A673 (cell line): Measurements from ENCODE around the gene COIL. TPM values are rescaled to one million over a fixed set of nuclear protein-coding genes. Genes with fewer than 3 reads are reported as not detected.

ENCODE experiments used
- BruUV-seq: library from RNA; stranded (reverse); fragments of 400-500 nt; replicated peaks from 2 replicates; lab custom pipeline; 2021; lab: Mats Ljungman, UMichigan
- CTCF ChIA-PET: fragments of 300-600 bp; sonication (Branson Sonifier 250); formaldehyde crosslinking; loops from one replicate; lab custom pipeline; 2022; ENCODE audit warnings: antibody characterized with exemption; lab: Charles Lee
- POLR2A ChIA-PET: fragments of 300-600 bp; sonication (Branson Sonifier 250); formaldehyde crosslinking; loops from one replicate; lab custom pipeline; 2022; ENCODE audit warnings: antibody characterized with exemption; ENCODE audit not compliant: low non-redundant PET; lab: Charles Lee
- DNase-seq: peaks from one replicate; pipeline ENCODE4 v3.0.0-alpha.2; 2015; ENCODE audit warnings: low spot score
- H3K27ac ChIP-seq: fragments of 200-600 bp; sonication (generic); 2 replicates; pipeline ENCODE4 v1.5.1; 2016; ENCODE audit warnings: mixed run types, low read depth, mild to moderate bottlenecking, mixed read lengths, antibody characterized with exemption, low read length; ENCODE audit not compliant: poor library complexity, severe bottlenecking
- H3K27me3 ChIP-seq: fragments of 200-600 bp; sonication (generic); replicated peaks from 2 replicates; pipeline ENCODE4 v1.6.1; 2017; ENCODE audit warnings: mixed run types, low read depth, mild to moderate bottlenecking, mixed read lengths, antibody characterized with exemption, low read length; ENCODE audit not compliant: insufficient read depth, poor library complexity
- H3K36me3 ChIP-seq: fragments of 200-600 bp; sonication (generic); 2 replicates; pipeline ENCODE4 v1.6.1; 2016; ENCODE audit warnings: mixed run types, mild to moderate bottlenecking, mixed read lengths, antibody characterized with exemption, low read length; ENCODE audit not compliant: insufficient read depth, poor library complexity, severe bottlenecking
- H3K4me1 ChIP-seq: fragments of 200-600 bp; sonication (generic); 2 replicates; pipeline ENCODE4 v1.6.1; 2017; ENCODE audit warnings: mixed run types, mild to moderate bottlenecking, mixed read lengths, antibody characterized with exemption, low read length; ENCODE audit not compliant: insufficient read depth, poor library complexity, severe bottlenecking
- H3K4me3 ChIP-seq: fragments of 200-600 bp; sonication (generic); 2 replicates; pipeline ENCODE4 v1.5.1; 2016; ENCODE audit warnings: low read depth, mixed run types, mild to moderate bottlenecking, mixed read lengths, low read length; ENCODE audit not compliant: poor library complexity, severe bottlenecking
- H3K9me3 ChIP-seq: fragments of 200-600 bp; sonication (generic); 2 replicates; pipeline ENCODE4 v1.6.1; 2016; ENCODE audit warnings: mixed run types, low read depth, mild to moderate bottlenecking, mixed read lengths, antibody characterized with exemption, low read length; ENCODE audit not compliant: poor library complexity, severe bottlenecking
- CTCF ChIP-seq: fragments of 300-800, 200-600 bp; sonication (generic); conservative IDR thresholded peaks from 2 replicates; pipeline ENCODE4 v1.5.1; 2017; ENCODE audit warnings: low read depth, mild to moderate bottlenecking, antibody characterized with exemption, low read length, moderate library complexity, mixed read lengths
- EZH2 ChIP-seq: fragments of 200-600 bp; sonication (generic); IDR thresholded peaks from 2 replicates; pipeline ENCODE4 v1.6.1; 2017; ENCODE audit warnings: borderline replicate concordance, low read depth, mild to moderate bottlenecking, mixed read lengths, antibody characterized with exemption, low read length; ENCODE audit not compliant: poor library complexity, severe bottlenecking
- intact Hi-C: fragments of 100-400 bp; cut with micrococcal nuclease; formaldehyde crosslinking; loops from one replicate; pipeline ENCODE4 v1.10.0; 2022; ENCODE audit not compliant: unreplicated experiment
- total RNA-seq: library from RNA; stranded (reverse); gene quantifications from 2 replicates; pipeline ENCODE4 v1.2.3, GENCODE V29; 2021

The COIL gene
- total RNA-seq, 1 experiment from 2014 or later: 23.2 TPM

- Histone ChIP-seq H3K4me1 (no peaks in the 10 kb centered on the region), H3K9me3 (no peaks in the 10 kb centered on the region), H3K27me3 (no peaks in the 10 kb centered on the region), H3K36me3 (peaks cover 29% of the 10 kb centered on the region), H3K4me3 (no peak overlapping the region), H3K27ac (no peak overlapping the region)
- no peak for DNase-seq
- TF ChIP-seq CTCF (no peak), EZH2 (no peak)
- CTCF ChIA-PET: no interaction called here
- BruUV-seq: no TSS peak
- POLR2A ChIA-PET: no interaction called here
- intact Hi-C loops: no loop called here
Measured at GRCh38 chr17:56894859-56895455, 65.9 kb downstream of the COIL start.

- Histone ChIP-seq H3K36me3 (peaks cover 25% of the 10 kb centered on the region), H3K27ac (no peak overlapping the region), H3K27me3 (no peaks in the 10 kb centered on the region), H3K4me1 (no peaks in the 10 kb centered on the region), H3K4me3 (no peak overlapping the region), H3K9me3 (peaks cover under 1% of the 10 kb centered on the region)
- ChIA-PET CTCF (no interaction called here), POLR2A (no interaction called here)
- intact Hi-C loops: no loop called here
- TF ChIP-seq CTCF (no peak), EZH2 (no peak)
- DNase-seq: no peak
- BruUV-seq: no TSS peak
Measured at GRCh38 chr17:56893503-56893902, 67.3 kb downstream of the COIL start.

- Histone ChIP-seq H3K27me3 (no peaks in the 10 kb centered on the region), H3K4me3 (no peak overlapping the region), H3K36me3 (peaks cover 25% of the 10 kb centered on the region), H3K9me3 (peaks cover 10% of the 10 kb centered on the region), H3K4me1 (no peaks in the 10 kb centered on the region), H3K27ac (no peak overlapping the region)
- TF ChIP-seq EZH2 (no peak), CTCF (no peak)
- DNase-seq: no peak
- intact Hi-C loops: no loop called here
- POLR2A ChIA-PET: no interaction called here
- CTCF ChIA-PET: no interaction called here
- BruUV-seq: no TSS peak
Measured at GRCh38 chr17:56892333-56892732, 68.5 kb downstream of the COIL start.
